Glutamatergic neuron (in vitro differentiated cells): Measurements from ENCODE around the gene BMPR1B. TPM values are rescaled to one million over a fixed set of nuclear protein-coding genes. Genes with fewer than 3 reads are reported as not detected.

Experiments
- DNase-seq: peaks from one replicate; pipeline ENCODE4 v3.0.0; 2022
- H3K27ac Mint-ChIP-seq: one replicate; pipeline ENCODE4 v1.8.0; 2020; ENCODE audit warnings: mild to moderate bottlenecking, mixed read lengths, inconsistent platforms; ENCODE audit not compliant: unreplicated experiment
- H3K27me3 Mint-ChIP-seq: one replicate; pipeline ENCODE4 v1.8.0; 2020; ENCODE audit warnings: mild to moderate bottlenecking, moderate library complexity, mixed read lengths, inconsistent platforms; ENCODE audit not compliant: unreplicated experiment
- H3K36me3 Mint-ChIP-seq: one replicate; pipeline ENCODE4 v1.8.0; 2020; ENCODE audit warnings: mild to moderate bottlenecking, mixed read lengths, inconsistent platforms; ENCODE audit not compliant: unreplicated experiment
- H3K4me1 Mint-ChIP-seq: one replicate; pipeline ENCODE4 v1.8.0; 2020; ENCODE audit warnings: mild to moderate bottlenecking, low read depth, mixed read lengths, inconsistent platforms; ENCODE audit not compliant: unreplicated experiment
- H3K4me3 Mint-ChIP-seq: one replicate; pipeline ENCODE4 v1.8.0; 2020; ENCODE audit warnings: mild to moderate bottlenecking, mixed read lengths, inconsistent platforms; ENCODE audit not compliant: unreplicated experiment
- H3K9me3 Mint-ChIP-seq: one replicate; pipeline ENCODE4 v1.8.0; 2020; ENCODE audit warnings: mild to moderate bottlenecking, moderate library complexity, mixed read lengths, inconsistent platforms; ENCODE audit not compliant: unreplicated experiment
- total RNA-seq: library from RNA; stranded (reverse); fragmentation: NEBNext Ultra II Directional; extraction: Animal tissue kit (Norgen Biotek cat#: 25700); gene quantifications from one replicate; pipeline ENCODE4 v1.2.1, GENCODE V29; 2021; ENCODE audit not compliant: unreplicated experiment
- TF ChIP-seq, protein P1 (sequence below): fragments of 200-600 bp; sonication (generic); IDR thresholded peaks from one replicate; pipeline ENCODE4 v1.5.0; 2021; ENCODE audit not compliant: partially characterized antibody, unreplicated experiment

The BMPR1B gene
- total RNA-seq, 1 donor from 2014 or later: 2.4 TPM

DNA sequence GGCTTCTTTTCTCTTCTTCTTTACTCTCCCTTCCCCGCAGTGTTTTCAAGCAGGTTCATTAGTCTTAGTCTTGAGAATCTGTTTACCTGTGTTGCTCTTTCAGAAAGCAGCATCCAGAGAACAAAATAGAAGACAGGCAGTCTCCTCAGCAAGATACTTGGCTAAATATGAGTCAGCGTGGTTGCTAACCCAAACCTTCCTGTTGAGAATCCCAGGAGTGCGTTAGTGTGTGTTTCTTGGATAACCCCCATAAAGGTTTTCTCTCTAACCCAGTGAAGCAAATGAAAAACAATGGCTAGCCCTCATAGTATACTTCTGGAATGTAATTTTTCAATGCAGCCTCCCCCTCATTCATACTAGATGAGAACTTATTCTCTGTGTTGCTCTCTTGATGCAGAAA lies 41.1 kb downstream of the BMPR1B start:
- H3K4me1 Mint-ChIP-seq: peaks cover 2% of the 10 kb centered on the region

DNA sequence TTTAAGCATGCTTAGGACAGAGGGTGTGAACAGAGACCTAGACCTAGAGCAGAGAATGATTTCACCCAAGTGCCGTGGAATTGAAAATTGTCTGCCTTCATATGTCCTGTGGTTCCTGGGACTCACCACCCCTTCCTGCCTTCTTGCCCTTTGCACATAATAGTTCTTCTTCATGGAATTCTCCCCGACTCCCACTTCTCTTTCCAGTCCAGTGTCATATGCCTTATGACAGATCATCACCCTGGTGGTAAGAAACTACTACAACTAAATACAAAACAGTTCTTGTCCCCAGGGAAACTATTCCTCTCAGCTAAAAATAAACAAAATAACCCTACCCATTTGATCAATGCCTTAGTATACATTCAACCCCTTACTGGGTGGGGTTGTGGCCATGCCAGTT lies 43.3 kb downstream of the BMPR1B start:
- H3K9me3 Mint-ChIP-seq: no peaks in the 10 kb centered on the region
- peaks cover 2% of the 10 kb centered on the region for H3K4me1 Mint-ChIP-seq
- H3K27ac Mint-ChIP-seq: no peak overlapping the region
- TF ChIP-seq, protein P1, sequence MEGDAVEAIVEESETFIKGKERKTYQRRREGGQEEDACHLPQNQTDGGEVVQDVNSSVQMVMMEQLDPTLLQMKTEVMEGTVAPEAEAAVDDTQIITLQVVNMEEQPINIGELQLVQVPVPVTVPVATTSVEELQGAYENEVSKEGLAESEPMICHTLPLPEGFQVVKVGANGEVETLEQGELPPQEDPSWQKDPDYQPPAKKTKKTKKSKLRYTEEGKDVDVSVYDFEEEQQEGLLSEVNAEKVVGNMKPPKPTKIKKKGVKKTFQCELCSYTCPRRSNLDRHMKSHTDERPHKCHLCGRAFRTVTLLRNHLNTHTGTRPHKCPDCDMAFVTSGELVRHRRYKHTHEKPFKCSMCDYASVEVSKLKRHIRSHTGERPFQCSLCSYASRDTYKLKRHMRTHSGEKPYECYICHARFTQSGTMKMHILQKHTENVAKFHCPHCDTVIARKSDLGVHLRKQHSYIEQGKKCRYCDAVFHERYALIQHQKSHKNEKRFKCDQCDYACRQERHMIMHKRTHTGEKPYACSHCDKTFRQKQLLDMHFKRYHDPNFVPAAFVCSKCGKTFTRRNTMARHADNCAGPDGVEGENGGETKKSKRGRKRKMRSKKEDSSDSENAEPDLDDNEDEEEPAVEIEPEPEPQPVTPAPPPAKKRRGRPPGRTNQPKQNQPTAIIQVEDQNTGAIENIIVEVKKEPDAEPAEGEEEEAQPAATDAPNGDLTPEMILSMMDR: no peak
- no peak overlapping the region for H3K4me3 Mint-ChIP-seq
- no peaks in the 10 kb centered on the region for H3K27me3 Mint-ChIP-seq
- no peaks in the 10 kb centered on the region for H3K36me3 Mint-ChIP-seq
- DNase-seq: no peak

More for the DNA sequence above, 41.1 kb downstream of the BMPR1B start:
- Mint-ChIP-seq H3K27me3 (no peaks in the 10 kb centered on the region), H3K36me3 (no peaks in the 10 kb centered on the region), H3K27ac (no peak overlapping the region), H3K4me3 (no peak overlapping the region), H3K9me3 (no peaks in the 10 kb centered on the region)
- DNase-seq: no peak
- TF ChIP-seq, protein P1: no peak

DNA sequence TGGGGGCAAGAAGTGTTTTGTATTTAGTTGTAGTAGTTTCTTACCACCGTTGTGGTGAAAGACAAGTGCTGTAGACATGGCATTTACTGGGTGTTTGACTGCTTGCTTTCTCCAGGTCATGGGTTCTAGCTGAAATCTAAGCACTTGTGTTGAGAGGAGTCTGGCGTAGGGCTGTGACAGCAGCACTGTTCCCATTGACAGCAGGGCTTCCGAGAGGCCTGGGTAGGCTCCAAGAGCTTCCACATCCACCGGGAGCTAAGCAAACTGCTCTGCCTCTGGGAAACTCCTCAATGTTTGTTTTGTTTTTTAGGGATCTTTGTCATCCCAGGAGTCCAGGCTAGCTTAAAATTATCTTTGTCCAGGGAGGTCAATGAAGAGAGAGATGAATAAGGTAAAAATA lies 44.3 kb downstream of the BMPR1B start:
- no peak overlapping the region for H3K27ac Mint-ChIP-seq
- TF ChIP-seq, protein P1: no peak
- no peak for DNase-seq

DNA sequence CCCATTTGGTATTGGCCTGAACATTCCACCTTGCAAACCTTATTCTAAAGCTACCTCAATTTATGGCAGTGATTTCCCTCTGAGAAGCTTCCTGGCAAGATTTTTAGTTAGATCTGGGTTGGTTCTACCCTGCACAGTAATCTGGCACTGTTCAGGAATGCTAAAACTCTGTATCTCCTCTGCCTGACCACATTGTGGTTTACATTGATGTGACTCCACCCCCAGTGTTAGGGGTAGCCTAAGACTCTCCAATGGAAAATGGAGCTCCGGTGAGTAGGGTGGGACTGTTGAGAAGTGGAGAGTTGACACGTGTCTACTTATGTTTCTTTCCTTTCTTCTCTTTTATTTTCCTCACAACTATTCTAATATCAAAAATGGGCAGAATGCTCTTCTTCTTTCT lies 45.4 kb downstream of the BMPR1B start:
- H3K4me3 Mint-ChIP-seq: no peak overlapping the region
- no peaks in the 10 kb centered on the region for H3K36me3 Mint-ChIP-seq
- no peak for DNase-seq
- H3K27me3 Mint-ChIP-seq: no peaks in the 10 kb centered on the region
- H3K9me3 Mint-ChIP-seq: no peaks in the 10 kb centered on the region
- TF ChIP-seq, protein P1: no peak
- peaks cover 2% of the 10 kb centered on the region for H3K4me1 Mint-ChIP-seq
- H3K27ac Mint-ChIP-seq: no peak overlapping the region

More for the DNA sequence above, 44.3 kb downstream of the BMPR1B start:
- H3K27me3 Mint-ChIP-seq: no peaks in the 10 kb centered on the region
- H3K4me3 Mint-ChIP-seq: no peak overlapping the region
- no peaks in the 10 kb centered on the region for H3K36me3 Mint-ChIP-seq
- H3K9me3 Mint-ChIP-seq: no peaks in the 10 kb centered on the region
- H3K4me1 Mint-ChIP-seq: peaks cover 2% of the 10 kb centered on the region

DNA sequence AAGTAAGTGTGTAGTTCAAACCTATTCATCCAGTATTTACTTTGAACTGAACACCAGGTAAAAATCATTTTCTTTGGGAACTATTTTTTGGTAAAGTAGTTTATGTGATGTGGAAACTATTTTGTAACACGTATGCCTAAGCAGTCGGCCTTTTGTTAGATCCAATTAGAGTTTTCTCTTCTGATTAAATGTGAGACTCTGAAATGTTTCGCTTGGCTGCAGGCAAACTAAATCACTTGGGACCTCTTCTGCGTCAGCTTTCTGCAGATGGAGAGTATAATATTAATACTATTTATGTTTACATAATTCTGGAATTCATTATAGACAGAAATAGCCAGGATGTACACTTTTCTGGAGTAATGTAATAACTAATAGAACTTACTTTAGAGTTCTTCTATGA lies 46.9 kb downstream of the BMPR1B start:
- Mint-ChIP-seq H3K27me3 (no peaks in the 10 kb centered on the region), H3K9me3 (no peaks in the 10 kb centered on the region), H3K4me1 (peaks cover 2% of the 10 kb centered on the region), H3K4me3 (no peak overlapping the region), H3K27ac (no peak overlapping the region), H3K36me3 (no peaks in the 10 kb centered on the region)
- TF ChIP-seq, protein P1: no peak
- DNase-seq: no peak
